ENCODE data around the gene MTMR6. TPM values are rescaled to one million over a fixed set of nuclear protein-coding genes. Genes with fewer than 3 reads are reported as not detected.

The MTMR6 gene
- total and polyA plus RNA-seq, 4 donors = 11.2 to 20.7 (median 15.4) TPM

- DNase-seq (no peak), ATAC-seq (ENCODE audit: low FRiP score) (no peak)
- Histone ChIP-seq H3K9me3 (ENCODE audit: control insufficient read depth, low read length) (no peaks in the 10 kb centered on the region), H3K4me3 (ENCODE audit: low read length in 2 of 2) (no peak overlapping the region), H3K36me3 (ENCODE audit: control insufficient read depth in 1 of 2, insufficient read depth in 2 of 2, low read length in 1 of 2) (peaks cover 0 to 2% of the 10 kb centered on the region in 2 donors), H3K27ac (ENCODE audit: low read depth in 1 of 2, low read length in 2 of 2) (no peak overlapping the region), H3K27me3 (ENCODE audit: control insufficient read depth in 1 of 2, insufficient read depth in 2 of 2, low read length in 1 of 2) (no peaks in the 10 kb centered on the region), H3K4me1 (ENCODE audit: control insufficient read depth in 1 of 2, insufficient read depth in 2 of 2, low read length in 2 of 2) (no peaks in the 10 kb centered on the region)
- 74 to 78% methylated on average over 3 of the region's 3 CpGs for WGBS, 2 donors
- intact Hi-C loops (cut with DNase I) = no loop called here
Observed at GRCh38 chr13:25242956-25243355, 44.3 kb downstream of the MTMR6 start.

- intact Hi-C loops (cut with DNase I) = no loop called here
- Histone ChIP-seq H3K4me3 (ENCODE audit: low read length in 2 of 2) (no peak overlapping the region), H3K36me3 (ENCODE audit: control insufficient read depth in 1 of 2, insufficient read depth in 2 of 2, low read length in 1 of 2) (peaks cover 0 to 2% of the 10 kb centered on the region in 2 donors), H3K27ac (ENCODE audit: low read depth in 1 of 2, low read length in 2 of 2) (no peak overlapping the region), H3K4me1 (ENCODE audit: control insufficient read depth in 1 of 2, insufficient read depth in 2 of 2, low read length in 2 of 2) (no peaks in the 10 kb centered on the region), H3K9me3 (ENCODE audit: control insufficient read depth, low read length) (no peaks in the 10 kb centered on the region), H3K27me3 (ENCODE audit: control insufficient read depth in 1 of 2, insufficient read depth in 2 of 2, low read length in 1 of 2) (no peaks in the 10 kb centered on the region)
- 0% methylated on average over 1 of the region's 1 CpG for WGBS, 2 donors
- no peak for DNase-seq
- ATAC-seq (ENCODE audit: low FRiP score) = no peak
Observed at GRCh38 chr13:25241007-25241406, 46.3 kb downstream of the MTMR6 start.

GRCh38 chr13:25237083-25237482, 50.2 kb downstream of the MTMR6 start:
- Histone ChIP-seq H3K4me3 (ENCODE audit: low read length in 2 of 2) (no peak overlapping the region), H3K4me1 (ENCODE audit: control insufficient read depth in 1 of 2, insufficient read depth in 2 of 2, low read length in 2 of 2) (no peaks in the 10 kb centered on the region), H3K27me3 (ENCODE audit: control insufficient read depth in 1 of 2, insufficient read depth in 2 of 2, low read length in 1 of 2) (no peaks in the 10 kb centered on the region), H3K27ac (ENCODE audit: low read depth in 1 of 2, low read length in 2 of 2) (no peak overlapping the region), H3K9me3 (ENCODE audit: control insufficient read depth, low read length) (no peaks in the 10 kb centered on the region), H3K36me3 (ENCODE audit: control insufficient read depth in 1 of 2, insufficient read depth in 2 of 2, low read length in 1 of 2) (no peaks in the 10 kb centered on the region)
- intact Hi-C loops (cut with DNase I) = no loop called here
- 28 to 36% methylated on average over 2 of the region's 2 CpGs for WGBS, 2 donors
- DNase-seq (no peak), ATAC-seq (ENCODE audit: low FRiP score) (no peak)

GRCh38 chr13:25233861-25234260, 53.4 kb downstream of the MTMR6 start:
- 90 to 93% methylated on average over 1 of the region's 1 CpG for WGBS, 2 donors
- intact Hi-C loops (cut with DNase I) = loop anchor here in 1 of 2 donors (5.0 kb wide), 1 partner anchor 143 kb away; no protein-coding TSS in a partner anchor
- H3K27me3 ChIP-seq (ENCODE audit: control insufficient read depth in 1 of 2, insufficient read depth in 2 of 2, low read length in 1 of 2) = no peaks in the 10 kb centered on the region
- H3K27ac ChIP-seq (ENCODE audit: low read depth in 1 of 2, low read length in 2 of 2) = no peak overlapping the region
- H3K4me1 ChIP-seq (ENCODE audit: control insufficient read depth in 1 of 2, insufficient read depth in 2 of 2, low read length in 2 of 2) = no peaks in the 10 kb centered on the region
- H3K4me3 ChIP-seq (ENCODE audit: low read length in 2 of 2) = no peak overlapping the region
- H3K9me3 ChIP-seq (ENCODE audit: control insufficient read depth, low read length) = no peaks in the 10 kb centered on the region
- H3K36me3 ChIP-seq (ENCODE audit: control insufficient read depth in 1 of 2, insufficient read depth in 2 of 2, low read length in 1 of 2) = no peaks in the 10 kb centered on the region
- no peak for ATAC-seq (ENCODE audit: low FRiP score)
- DNase-seq = no peak

GRCh38 chr13:25232937-25233515, 54.3 kb downstream of the MTMR6 start:
- no peaks in the 10 kb centered on the region for H3K9me3 ChIP-seq (ENCODE audit: control insufficient read depth, low read length)
- intact Hi-C loops (cut with DNase I) = loop anchor here in 1 of 2 donors (5.0 kb wide), 1 partner anchor 144 kb away; no protein-coding TSS in a partner anchor
- no peaks in the 10 kb centered on the region for H3K36me3 ChIP-seq (ENCODE audit: control insufficient read depth in 1 of 2, insufficient read depth in 2 of 2, low read length in 1 of 2)
- WGBS, 2 donors = 17 to 23% methylated on average over 2 of the region's 2 CpGs
- H3K27ac ChIP-seq (ENCODE audit: low read depth in 1 of 2, low read length in 2 of 2) = no peak overlapping the region
- H3K27me3 ChIP-seq (ENCODE audit: control insufficient read depth in 1 of 2, insufficient read depth in 2 of 2, low read length in 1 of 2) = no peaks in the 10 kb centered on the region
- ATAC-seq (ENCODE audit: low FRiP score) (no peak), DNase-seq (no peak)
- H3K4me1 ChIP-seq (ENCODE audit: control insufficient read depth in 1 of 2, insufficient read depth in 2 of 2, low read length in 2 of 2) = no peaks in the 10 kb centered on the region
- no peak overlapping the region for H3K4me3 ChIP-seq (ENCODE audit: low read length in 2 of 2)

- WGBS, 2 donors = 30 to 35% methylated on average over 5 of the region's 5 CpGs
- no peaks in the 10 kb centered on the region for H3K27me3 ChIP-seq (ENCODE audit: control insufficient read depth in 1 of 2, insufficient read depth in 2 of 2, low read length in 1 of 2)
- H3K36me3 ChIP-seq (ENCODE audit: control insufficient read depth in 1 of 2, insufficient read depth in 2 of 2, low read length in 1 of 2) = no peaks in the 10 kb centered on the region
- no peak overlapping the region for H3K27ac ChIP-seq (ENCODE audit: low read depth in 1 of 2, low read length in 2 of 2)
- ATAC-seq (ENCODE audit: low FRiP score) = no peak
- intact Hi-C loops (cut with DNase I) = loop anchor here in 1 of 2 donors (5.0 kb wide), 1 partner anchor 146 kb away; no protein-coding TSS in a partner anchor
- H3K4me3 ChIP-seq (ENCODE audit: low read length in 2 of 2) = no peak overlapping the region
- no peaks in the 10 kb centered on the region for H3K4me1 ChIP-seq (ENCODE audit: control insufficient read depth in 1 of 2, insufficient read depth in 2 of 2, low read length in 2 of 2)
- no peaks in the 10 kb centered on the region for H3K9me3 ChIP-seq (ENCODE audit: control insufficient read depth, low read length)
- DNase-seq = no peak
Observed at GRCh38 chr13:25231517-25231916, 55.8 kb downstream of the MTMR6 start.

- no peak overlapping the region for H3K27ac ChIP-seq (ENCODE audit: low read depth in 1 of 2, low read length in 2 of 2)
- H3K27me3 ChIP-seq (ENCODE audit: control insufficient read depth in 1 of 2, insufficient read depth in 2 of 2, low read length in 1 of 2) = no peaks in the 10 kb centered on the region
- no peak for ATAC-seq (ENCODE audit: low FRiP score)
- no peak overlapping the region for H3K4me3 ChIP-seq (ENCODE audit: low read length in 2 of 2)
- intact Hi-C loops (cut with DNase I) = no loop called here
- no peaks in the 10 kb centered on the region for H3K9me3 ChIP-seq (ENCODE audit: control insufficient read depth, low read length)
- DNase-seq = no peak
- H3K4me1 ChIP-seq (ENCODE audit: control insufficient read depth in 1 of 2, insufficient read depth in 2 of 2, low read length in 2 of 2) = no peaks in the 10 kb centered on the region
- WGBS, 2 donors = 90% methylated on average over 15 of the region's 15 CpGs
- H3K36me3 ChIP-seq (ENCODE audit: control insufficient read depth in 1 of 2, insufficient read depth in 2 of 2, low read length in 1 of 2) = no peaks in the 10 kb centered on the region
Observed at GRCh38 chr13:25227690-25228089, 59.6 kb downstream of the MTMR6 start.

- 89 to 94% methylated on average over 4 of the region's 4 CpGs for WGBS, 2 donors
- no peaks in the 10 kb centered on the region for H3K36me3 ChIP-seq (ENCODE audit: control insufficient read depth in 1 of 2, insufficient read depth in 2 of 2, low read length in 1 of 2)
- ATAC-seq (ENCODE audit: low FRiP score) (no peak), DNase-seq (no peak)
- H3K4me3 ChIP-seq (ENCODE audit: low read length in 2 of 2) = no peak overlapping the region
- no peaks in the 10 kb centered on the region for H3K4me1 ChIP-seq (ENCODE audit: control insufficient read depth in 1 of 2, insufficient read depth in 2 of 2, low read length in 2 of 2)
- H3K27me3 ChIP-seq (ENCODE audit: control insufficient read depth in 1 of 2, insufficient read depth in 2 of 2, low read length in 1 of 2) = no peaks in the 10 kb centered on the region
- intact Hi-C loops (cut with DNase I) = no loop called here
- H3K27ac ChIP-seq (ENCODE audit: low read depth in 1 of 2, low read length in 2 of 2) = no peak overlapping the region
- no peaks in the 10 kb centered on the region for H3K9me3 ChIP-seq (ENCODE audit: control insufficient read depth, low read length)
Observed at GRCh38 chr13:25225970-25226369, 61.3 kb downstream of the MTMR6 start.

GRCh38 chr13:25224151-25224550, 63.1 kb downstream of the MTMR6 start:
- no peak for DNase-seq
- ATAC-seq (ENCODE audit: low FRiP score) = no peak
- Histone ChIP-seq H3K27me3 (ENCODE audit: control insufficient read depth in 1 of 2, insufficient read depth in 2 of 2, low read length in 1 of 2) (no peaks in the 10 kb centered on the region), H3K9me3 (ENCODE audit: control insufficient read depth, low read length) (no peaks in the 10 kb centered on the region), H3K4me3 (ENCODE audit: low read length in 2 of 2) (no peak overlapping the region), H3K36me3 (ENCODE audit: control insufficient read depth in 1 of 2, insufficient read depth in 2 of 2, low read length in 1 of 2) (no peaks in the 10 kb centered on the region), H3K4me1 (ENCODE audit: control insufficient read depth in 1 of 2, insufficient read depth in 2 of 2, low read length in 2 of 2) (no peaks in the 10 kb centered on the region), H3K27ac (ENCODE audit: low read depth in 1 of 2, low read length in 2 of 2) (no peak overlapping the region)
- intact Hi-C loops (cut with DNase I) = no loop called here
- WGBS, 2 donors = 89 to 92% methylated on average over 9 of the region's 9 CpGs

Data from aorta (tissue), 5 donors.